GM12892 (cell line): ENCODE results near the gene GPNMB.

Experiments
- DNase-seq: peaks from one replicate; pipeline ENCODE4 v3.0.0; 2011; ENCODE audit not compliant: insufficient read length
- FAIRE-seq: peaks from 2 replicates; lab custom pipeline; 2011; peaks lifted over from hg19 to GRCh38; lab: Jason Lieb, UNC
- POLR2A ChIP-seq: IDR thresholded peaks from 2 replicates; pipeline ENCODE4 v1.6.1; 2011; ENCODE audit warnings: low read depth, low read length, control low read depth
- POLR2AphosphoS5 ChIP-seq: IDR thresholded peaks from 2 replicates; pipeline ENCODE4 v1.6.1; 2011; ENCODE audit warnings: low read depth, low read length, control low read depth
- TAF1 ChIP-seq: IDR thresholded peaks from 2 replicates; pipeline ENCODE4 v1.6.1; 2011; ENCODE audit warnings: low read depth, mild to moderate bottlenecking, control low read depth, low read length, borderline replicate concordance

The GPNMB gene

GRCh38 chr7:23234569-23235296 is 11.8 kb upstream of the GPNMB start:
- peak; percentile 30 for DNase-seq
- no peak for TF ChIP-seq POLR2AphosphoS5
- peak; percentile 37; the same call in 1 of the 2 replicates for TF ChIP-seq POLR2A
- no peak for TF ChIP-seq TAF1
- FAIRE-seq: peak; percentile 94

DNA sequence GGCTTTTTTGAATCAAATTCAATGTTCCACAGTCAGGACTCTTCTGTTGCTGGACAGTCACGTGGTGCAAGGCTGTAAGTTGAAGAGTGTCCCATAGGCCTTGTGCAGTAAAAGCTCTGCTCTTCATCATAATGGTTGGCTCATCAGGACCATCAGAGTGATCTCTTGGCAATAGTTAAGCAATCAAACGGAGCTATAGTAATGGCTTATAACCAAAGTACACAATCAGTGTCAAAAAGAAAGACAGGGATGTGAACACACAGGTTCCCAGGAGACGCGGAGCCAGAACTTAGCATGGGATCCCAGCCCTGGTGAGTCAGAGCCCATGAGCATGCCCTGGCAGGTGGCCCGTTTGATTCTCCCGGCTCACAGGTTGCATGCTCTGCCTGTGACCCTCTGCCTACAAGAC is 10.8 kb upstream of the GPNMB start:
- FAIRE-seq (no peak), DNase-seq (no peak)

DNA sequence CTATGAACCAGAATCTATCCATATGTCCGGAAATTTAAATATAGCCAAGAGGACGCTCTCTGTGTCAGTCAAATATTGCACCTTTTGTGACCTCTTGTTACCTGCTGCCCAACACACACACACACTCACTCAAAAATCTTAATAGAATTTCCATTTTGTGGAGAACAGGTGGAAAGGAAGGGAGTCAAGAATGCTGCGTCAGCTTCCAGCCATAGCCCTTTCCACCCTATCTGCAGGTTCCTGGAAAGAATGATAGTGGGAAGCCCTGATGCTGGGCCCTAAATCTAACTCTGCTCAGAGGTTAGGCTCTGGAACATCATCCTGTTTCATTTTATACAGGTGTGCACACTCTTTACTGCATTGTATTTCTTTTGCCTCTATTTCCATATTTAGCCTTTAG is 9.6 kb upstream of the GPNMB start:
- no peak for TF ChIP-seq TAF1
- TF ChIP-seq POLR2AphosphoS5: no peak
- TF ChIP-seq POLR2A: no peak
- no peak for FAIRE-seq
- DNase-seq: no peak

More for the DNA sequence above, 10.8 kb upstream of the GPNMB start:
- TF ChIP-seq TAF1 (no peak), POLR2A (no peak), POLR2AphosphoS5 (no peak)

DNA sequence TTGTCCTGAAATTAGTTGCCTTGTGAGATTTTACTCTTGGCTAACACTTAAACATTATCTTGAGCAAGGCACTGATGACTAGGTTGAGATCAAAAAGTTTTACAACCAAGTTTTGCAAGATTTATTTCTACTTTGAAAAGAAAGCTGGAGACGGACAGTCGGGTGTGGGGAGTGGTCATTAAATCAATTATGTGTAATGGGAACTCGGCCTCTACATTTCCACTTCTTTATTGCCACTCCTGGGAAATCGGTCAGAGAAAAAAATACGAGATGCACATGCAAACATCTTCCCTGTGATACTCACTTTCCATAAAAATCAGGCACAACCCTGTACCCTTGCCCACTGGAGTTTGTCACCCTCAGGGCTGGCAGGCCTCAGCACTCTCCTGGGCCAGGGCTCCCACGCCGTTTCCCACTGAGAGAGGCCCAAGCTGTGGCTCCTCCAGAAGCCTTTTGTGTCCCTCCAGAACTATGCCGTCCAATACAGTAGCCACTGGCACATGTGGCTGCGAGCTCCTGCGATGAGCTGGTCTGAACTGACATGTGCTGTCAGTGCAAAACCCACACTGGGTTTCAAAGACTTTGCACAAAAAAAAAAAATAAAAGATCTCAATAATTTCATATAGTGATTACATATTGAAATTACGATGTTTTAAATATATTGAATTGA is 7.5 kb upstream of the GPNMB start:
- DNase-seq (no peak), FAIRE-seq (no peak)
- TF ChIP-seq POLR2A (no peak), POLR2AphosphoS5 (no peak), TAF1 (no peak)

GRCh38 chr7:23239698-23240097 is 6.9 kb upstream of the GPNMB start:
- DNase-seq (no peak), FAIRE-seq (no peak)
- TF ChIP-seq POLR2A (no peak), POLR2AphosphoS5 (no peak), TAF1 (no peak)

- DNase-seq (no peak), FAIRE-seq (no peak)
- no peak for TF ChIP-seq TAF1
- TF ChIP-seq POLR2AphosphoS5: no peak
- TF ChIP-seq POLR2A: no peak
Measured at GRCh38 chr7:23242321-23242720, 4.3 kb upstream of the GPNMB start.

DNA sequence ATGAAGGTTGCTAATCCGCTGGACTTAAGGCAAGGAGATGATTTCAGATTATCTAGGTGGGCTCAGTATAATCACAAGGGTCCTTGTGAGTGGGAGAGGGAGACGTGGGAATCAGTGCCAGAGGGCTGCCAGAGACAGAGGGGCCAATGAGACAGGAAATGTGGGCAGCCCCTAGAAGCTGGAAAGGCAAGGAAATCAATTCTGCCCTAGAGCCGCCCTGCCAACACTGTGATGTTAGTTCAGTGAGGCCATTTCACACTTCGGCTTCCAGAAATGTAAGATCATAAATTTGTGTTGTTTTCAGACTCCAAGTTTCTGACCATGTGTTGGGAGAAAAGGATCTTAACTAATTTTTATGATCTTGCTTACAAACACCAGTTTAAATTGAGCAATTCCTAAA is 3.6 kb upstream of the GPNMB start:
- no peak for DNase-seq
- no peak for TF ChIP-seq TAF1
- TF ChIP-seq POLR2AphosphoS5: no peak
- no peak for TF ChIP-seq POLR2A
- FAIRE-seq: no peak

DNA sequence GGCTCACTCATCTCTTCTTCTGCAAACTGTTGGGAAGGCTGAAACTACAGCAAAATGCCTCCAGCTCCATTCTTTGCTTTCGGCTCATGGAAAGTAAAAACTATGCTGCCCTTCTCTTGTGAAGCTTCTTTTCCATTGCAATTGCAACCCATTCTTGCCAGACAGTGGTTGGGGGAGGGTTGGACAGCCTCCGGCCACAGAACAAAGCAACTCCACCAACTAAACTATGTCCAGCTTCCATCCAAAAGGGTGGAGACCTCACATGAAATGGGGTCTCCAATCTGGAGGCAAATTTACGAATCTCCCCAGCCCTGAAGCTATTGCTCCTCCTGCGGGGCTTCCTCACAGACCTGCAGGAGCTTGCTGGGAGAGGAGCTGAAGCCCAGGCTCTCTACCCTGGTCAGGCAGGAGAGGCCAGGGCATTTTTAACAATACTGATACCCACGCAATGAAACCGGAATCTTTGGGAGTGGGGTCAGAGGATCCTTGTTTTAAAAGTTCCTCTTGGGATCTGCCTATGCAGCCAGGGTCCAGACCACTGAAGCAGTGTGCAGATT is 549 bp downstream of the GPNMB start:
- no peak for TF ChIP-seq POLR2AphosphoS5
- no peak for TF ChIP-seq TAF1
- no peak for TF ChIP-seq POLR2A
- no peak for FAIRE-seq
- DNase-seq: no peak

DNA sequence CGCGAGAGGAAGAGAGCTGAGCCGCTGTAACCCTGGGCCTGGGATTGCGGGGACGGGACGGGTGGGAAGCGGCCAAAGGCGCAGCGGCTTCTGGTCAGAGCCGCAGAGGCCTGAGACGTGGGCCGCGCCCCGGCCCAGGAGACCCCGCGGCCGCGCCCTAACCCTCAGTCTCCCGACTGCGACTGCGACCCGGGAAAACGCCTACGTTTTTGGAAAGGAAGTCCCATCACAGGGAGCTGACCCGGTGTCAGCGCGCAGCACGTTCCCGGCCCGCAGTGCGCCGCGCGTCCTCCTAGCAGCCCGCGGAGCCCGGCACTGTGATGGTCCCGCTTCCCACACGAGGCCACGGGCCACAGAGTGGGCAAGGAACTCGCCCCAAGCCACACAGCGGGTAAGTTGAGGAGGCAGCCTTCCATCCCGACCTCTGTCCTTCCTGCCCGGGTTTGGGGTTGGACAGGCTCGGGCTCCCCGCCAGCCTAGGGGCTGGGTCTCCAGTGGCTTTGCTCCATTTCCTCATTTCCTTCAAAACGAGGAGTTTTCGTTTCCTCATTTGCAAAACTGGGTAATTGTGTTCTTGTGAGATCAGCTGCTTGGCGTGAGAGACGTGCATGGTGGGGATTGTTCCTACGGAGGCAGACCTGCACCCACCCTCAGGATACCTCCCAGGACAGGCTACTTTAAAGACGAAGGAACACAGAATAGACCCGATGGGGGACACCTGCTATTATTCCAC is 1.2 kb downstream of the GPNMB start:
- peak; percentile 33 for DNase-seq
- TF ChIP-seq POLR2A (no peak), POLR2AphosphoS5 (no peak), TAF1 (no peak)

DNA sequence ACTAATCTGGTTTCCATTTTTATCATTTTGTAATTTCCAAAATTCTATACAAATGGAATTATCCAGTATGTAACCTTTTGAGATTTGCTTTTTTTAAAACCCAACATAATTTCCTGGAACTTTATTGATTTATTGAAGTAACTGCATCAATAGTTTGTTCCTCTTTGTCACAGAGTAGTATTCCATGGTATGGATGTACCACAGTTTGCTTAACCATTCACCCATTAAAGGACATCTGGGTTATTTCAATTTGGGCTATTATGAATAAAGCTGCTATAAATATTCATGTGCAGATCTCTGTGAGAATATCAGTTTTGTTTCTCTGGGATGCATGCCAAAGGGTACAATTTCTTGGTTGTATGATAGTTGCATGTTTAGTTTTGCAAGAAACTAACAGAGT is 2.9 kb downstream of the GPNMB start:
- DNase-seq (no peak), FAIRE-seq (no peak)
- TF ChIP-seq TAF1: no peak
- TF ChIP-seq POLR2A: no peak
- TF ChIP-seq POLR2AphosphoS5: no peak

More for the DNA sequence above, 1.2 kb downstream of the GPNMB start:
- peak; percentile 65 for FAIRE-seq

DNA sequence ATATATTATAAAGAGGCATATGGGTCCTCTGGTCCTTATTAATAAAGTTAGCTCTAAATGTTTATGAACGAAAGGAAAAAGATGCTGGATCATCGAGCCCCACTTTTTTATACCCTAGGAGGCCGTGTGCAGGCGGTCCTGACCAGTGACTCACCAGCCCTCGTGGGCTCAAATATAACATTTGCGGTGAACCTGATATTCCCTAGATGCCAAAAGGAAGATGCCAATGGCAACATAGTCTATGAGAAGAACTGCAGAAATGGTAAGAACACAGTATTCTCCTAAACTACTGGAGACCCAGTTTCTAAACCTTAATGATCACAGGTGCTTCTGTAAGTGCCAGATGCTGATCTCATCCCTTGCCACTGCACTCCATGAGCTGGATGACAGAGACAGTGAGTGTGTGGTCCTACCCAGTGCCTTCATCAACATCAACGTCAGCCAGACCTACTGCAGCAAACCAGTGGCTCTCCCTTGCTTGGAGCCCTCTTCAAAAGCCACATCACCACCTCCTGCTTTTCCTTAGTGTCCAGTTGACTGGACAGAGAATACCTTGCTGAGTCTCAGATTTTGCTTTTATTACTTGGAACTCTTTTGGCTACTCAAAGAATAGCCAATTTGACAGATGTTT is 7.6 kb downstream of the GPNMB start:
- DNase-seq (no peak), FAIRE-seq (no peak)
- no peak for TF ChIP-seq POLR2AphosphoS5
- TF ChIP-seq POLR2A: no peak
- no peak for TF ChIP-seq TAF1
